ENCODE measurements around the gene ASNS. TPM values are rescaled to one million over a fixed set of nuclear protein-coding genes. Genes with fewer than 3 reads are reported as not detected.

ASNS gene
- polyA plus RNA-seq, 1 of the 3 experiments (the other 2 are of a cell fraction) = 11.8 TPM

DNA sequence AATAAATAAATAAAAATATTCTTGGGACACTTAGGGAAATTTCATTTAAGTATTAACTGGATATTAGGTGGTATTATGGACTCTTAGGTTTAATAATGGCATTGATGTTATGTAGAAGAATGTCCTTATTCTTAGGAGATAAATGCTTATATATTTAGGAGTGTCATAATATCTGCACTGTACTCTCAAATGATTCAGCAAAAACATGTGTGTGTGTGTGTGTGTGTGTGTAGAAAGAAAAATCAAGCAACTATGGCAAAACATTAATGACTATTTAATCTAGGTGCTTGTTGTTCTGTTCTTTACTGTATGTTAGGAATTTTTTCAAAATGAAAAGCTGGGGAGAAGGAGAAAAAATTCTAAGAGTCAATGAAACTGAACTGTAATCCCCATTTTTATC lies 3.9 kb downstream of the ASNS start:
- H3K36me3 ChIP-seq (replicated peaks in 1 of 2; ENCODE audit: control insufficient read depth in 1 of 2, insufficient read depth in 2 of 2, low read length in 1 of 2) = peaks cover 15 to 47% of the 10 kb centered on the region in 2 experiments
- no peaks in the 10 kb centered on the region for H3K9me2 ChIP-seq
- H3K4me3 ChIP-seq (ENCODE audit: low read depth in 2 of 2, low read length in 1 of 2) = no peak overlapping the region
- H3F3A ChIP-seq (replicated peaks; ENCODE audit: insufficient read depth) = no peaks in the 10 kb centered on the region
- H3K9ac ChIP-seq = no peak overlapping the region
- no peak overlapping the region for H3K4me2 ChIP-seq
- no peak for DNase-seq
- no peaks in the 10 kb centered on the region for H3K27me3 ChIP-seq (ENCODE audit: insufficient read depth)
- ChIA-PET CTCF (interaction anchor here (1.0 kb wide), 1 partner anchor 22 kb away, joined by 3 read pairs; no protein-coding TSS in a partner anchor), POLR2A (no interaction called here)
- H2AFZ ChIP-seq (ENCODE audit: low read depth) = no peak overlapping the region
- no peak overlapping the region for H3K27ac ChIP-seq (ENCODE audit: low read depth in 2 of 2, low read length in 1 of 2)
- peaks cover 4 to 6% of the 10 kb centered on the region in 2 experiments; a peak in 3 of 4 replicates for H3K4me1 ChIP-seq (ENCODE audit: control insufficient read depth in 1 of 2, insufficient read depth in 2 of 2, low read depth in 1 of 2, low read length in 1 of 2)
- peaks cover 3% of the 10 kb centered on the region for H3K79me2 ChIP-seq (ENCODE audit: insufficient read depth)
- H3K9me3 ChIP-seq = no peaks in the 10 kb centered on the region
- H4K20me1 ChIP-seq (ENCODE audit: insufficient read depth) = no peaks in the 10 kb centered on the region
- TF ChIP-seq, protein P1, sequence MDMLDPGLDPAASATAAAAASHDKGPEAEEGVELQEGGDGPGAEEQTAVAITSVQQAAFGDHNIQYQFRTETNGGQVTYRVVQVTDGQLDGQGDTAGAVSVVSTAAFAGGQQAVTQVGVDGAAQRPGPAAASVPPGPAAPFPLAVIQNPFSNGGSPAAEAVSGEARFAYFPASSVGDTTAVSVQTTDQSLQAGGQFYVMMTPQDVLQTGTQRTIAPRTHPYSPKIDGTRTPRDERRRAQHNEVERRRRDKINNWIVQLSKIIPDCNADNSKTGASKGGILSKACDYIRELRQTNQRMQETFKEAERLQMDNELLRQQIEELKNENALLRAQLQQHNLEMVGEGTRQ (IDR thresholded peaks at IDR 0.05; ENCODE audit: borderline replicate concordance, low read depth, low read length) = no peak
- TF ChIP-seq NRF1 (IDR thresholded peaks at IDR 0.05; ENCODE audit: low read depth, low read length) (no peak), SMC3 (IDR thresholded peaks at IDR 0.05; ENCODE audit: low read depth, low read length) (no peak), MXI1 (IDR thresholded peaks at IDR 0.05; ENCODE audit: low read depth, low read length) (no peak), FOSL2 (IDR thresholded peaks at IDR 0.05; ENCODE audit: borderline replicate concordance, low read depth) (no peak), YY1 (IDR thresholded peaks at IDR 0.05; ENCODE audit: low read depth) (no peak), TCF12 (IDR thresholded peaks at IDR 0.05) (no peak), TEAD4 (IDR thresholded peaks at IDR 0.05; ENCODE audit: borderline replicate concordance, insufficient read depth) (no peak)
- TF ChIP-seq, protein P2, sequence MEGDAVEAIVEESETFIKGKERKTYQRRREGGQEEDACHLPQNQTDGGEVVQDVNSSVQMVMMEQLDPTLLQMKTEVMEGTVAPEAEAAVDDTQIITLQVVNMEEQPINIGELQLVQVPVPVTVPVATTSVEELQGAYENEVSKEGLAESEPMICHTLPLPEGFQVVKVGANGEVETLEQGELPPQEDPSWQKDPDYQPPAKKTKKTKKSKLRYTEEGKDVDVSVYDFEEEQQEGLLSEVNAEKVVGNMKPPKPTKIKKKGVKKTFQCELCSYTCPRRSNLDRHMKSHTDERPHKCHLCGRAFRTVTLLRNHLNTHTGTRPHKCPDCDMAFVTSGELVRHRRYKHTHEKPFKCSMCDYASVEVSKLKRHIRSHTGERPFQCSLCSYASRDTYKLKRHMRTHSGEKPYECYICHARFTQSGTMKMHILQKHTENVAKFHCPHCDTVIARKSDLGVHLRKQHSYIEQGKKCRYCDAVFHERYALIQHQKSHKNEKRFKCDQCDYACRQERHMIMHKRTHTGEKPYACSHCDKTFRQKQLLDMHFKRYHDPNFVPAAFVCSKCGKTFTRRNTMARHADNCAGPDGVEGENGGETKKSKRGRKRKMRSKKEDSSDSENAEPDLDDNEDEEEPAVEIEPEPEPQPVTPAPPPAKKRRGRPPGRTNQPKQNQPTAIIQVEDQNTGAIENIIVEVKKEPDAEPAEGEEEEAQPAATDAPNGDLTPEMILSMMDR (IDR thresholded peaks at IDR 0.05) = no peak
- TF ChIP-seq, protein P3, sequence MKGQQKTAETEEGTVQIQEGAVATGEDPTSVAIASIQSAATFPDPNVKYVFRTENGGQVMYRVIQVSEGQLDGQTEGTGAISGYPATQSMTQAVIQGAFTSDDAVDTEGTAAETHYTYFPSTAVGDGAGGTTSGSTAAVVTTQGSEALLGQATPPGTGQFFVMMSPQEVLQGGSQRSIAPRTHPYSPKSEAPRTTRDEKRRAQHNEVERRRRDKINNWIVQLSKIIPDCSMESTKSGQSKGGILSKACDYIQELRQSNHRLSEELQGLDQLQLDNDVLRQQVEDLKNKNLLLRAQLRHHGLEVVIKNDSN (IDR thresholded peaks at IDR 0.05; ENCODE audit: borderline replicate concordance, low read depth) = no peak

DNA sequence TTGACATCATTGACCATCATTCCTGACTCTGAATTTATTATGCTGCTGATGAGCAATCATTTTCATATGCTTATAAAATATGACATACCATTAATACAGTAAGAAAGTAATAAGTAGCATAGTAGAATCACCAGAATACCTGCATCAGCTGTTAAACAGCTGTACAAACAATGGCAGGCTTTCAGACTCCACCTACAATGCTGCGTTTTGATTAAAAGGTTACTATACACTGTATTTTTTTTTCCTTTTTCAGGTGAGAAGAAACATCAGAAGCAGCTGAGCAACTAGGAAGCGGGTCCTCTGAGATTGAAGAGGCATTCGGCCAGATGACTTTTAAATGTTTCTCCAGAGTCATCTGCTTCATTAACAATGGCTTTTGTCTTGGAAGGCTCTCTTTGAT lies 7.1 kb downstream of the ASNS start:
- no peaks in the 10 kb centered on the region for H3K9me3 ChIP-seq
- H2AFZ ChIP-seq (ENCODE audit: low read depth) = no peak overlapping the region
- H3K9ac ChIP-seq = no peak overlapping the region
- H3K4me1 ChIP-seq (ENCODE audit: control insufficient read depth in 1 of 2, insufficient read depth in 2 of 2, low read depth in 1 of 2, low read length in 1 of 2) = no peaks in the 10 kb centered on the region
- H3K27ac ChIP-seq (ENCODE audit: low read depth in 2 of 2, low read length in 1 of 2) = no peak overlapping the region
- H3K27me3 ChIP-seq (ENCODE audit: insufficient read depth) = no peaks in the 10 kb centered on the region
- no peaks in the 10 kb centered on the region for H3K79me2 ChIP-seq (ENCODE audit: insufficient read depth)
- H3K36me3 ChIP-seq (replicated peaks in 1 of 2; ENCODE audit: control insufficient read depth in 1 of 2, insufficient read depth in 2 of 2, low read length in 1 of 2) = peaks cover 15 to 63% of the 10 kb centered on the region in 2 experiments
- CTCF ChIA-PET = interaction anchor here (1.1 to 2.1 kb wide), 4 partner anchors 18 to 62 kb away, joined by 3 to 5 read pairs (median 3); no protein-coding TSS in a partner anchor
- no peaks in the 10 kb centered on the region for H3F3A ChIP-seq (replicated peaks; ENCODE audit: insufficient read depth)
- no peak for DNase-seq
- H3K4me3 ChIP-seq (ENCODE audit: low read depth in 2 of 2, low read length in 1 of 2) = no peak overlapping the region
- 83% methylated on average over 3 of the region's 3 CpGs for WGBS (ENCODE audit: low lambda C conversion rate)
- POLR2A ChIA-PET = no interaction called here
- no peak overlapping the region for H3K4me2 ChIP-seq
- H3K9me2 ChIP-seq = no peaks in the 10 kb centered on the region
- no peaks in the 10 kb centered on the region for H4K20me1 ChIP-seq (ENCODE audit: insufficient read depth)
- TF ChIP-seq EP300 (IDR thresholded peaks at IDR 0.05; ENCODE audit: borderline replicate concordance in 1 of 2, low read depth in 1 of 2, low read length in 1 of 2) = no peak
- TF ChIP-seq SMC3 (IDR thresholded peaks at IDR 0.05; ENCODE audit: low read depth, low read length) = no peak
- TF ChIP-seq, protein P3 (IDR thresholded peaks at IDR 0.05; ENCODE audit: borderline replicate concordance, low read depth) = no peak
- no peak for TF ChIP-seq RCOR1 (IDR thresholded peaks at IDR 0.05; ENCODE audit: low read length)
- TF ChIP-seq, protein P1 (IDR thresholded peaks at IDR 0.05; ENCODE audit: borderline replicate concordance, low read depth, low read length) = no peak
- no peak for TF ChIP-seq YY1 (IDR thresholded peaks at IDR 0.05; ENCODE audit: low read depth)
- TF ChIP-seq TCF12 (IDR thresholded peaks at IDR 0.05) = no peak
- TF ChIP-seq GABPA (IDR thresholded peaks at IDR 0.05; ENCODE audit: low read depth) = no peak
- no peak for TF ChIP-seq RFX5 (IDR thresholded peaks at IDR 0.05; ENCODE audit: low read length)
- no peak for TF ChIP-seq RAD21 (IDR thresholded peaks at IDR 0.05; ENCODE audit: low read length)
- TF ChIP-seq, protein P4, sequence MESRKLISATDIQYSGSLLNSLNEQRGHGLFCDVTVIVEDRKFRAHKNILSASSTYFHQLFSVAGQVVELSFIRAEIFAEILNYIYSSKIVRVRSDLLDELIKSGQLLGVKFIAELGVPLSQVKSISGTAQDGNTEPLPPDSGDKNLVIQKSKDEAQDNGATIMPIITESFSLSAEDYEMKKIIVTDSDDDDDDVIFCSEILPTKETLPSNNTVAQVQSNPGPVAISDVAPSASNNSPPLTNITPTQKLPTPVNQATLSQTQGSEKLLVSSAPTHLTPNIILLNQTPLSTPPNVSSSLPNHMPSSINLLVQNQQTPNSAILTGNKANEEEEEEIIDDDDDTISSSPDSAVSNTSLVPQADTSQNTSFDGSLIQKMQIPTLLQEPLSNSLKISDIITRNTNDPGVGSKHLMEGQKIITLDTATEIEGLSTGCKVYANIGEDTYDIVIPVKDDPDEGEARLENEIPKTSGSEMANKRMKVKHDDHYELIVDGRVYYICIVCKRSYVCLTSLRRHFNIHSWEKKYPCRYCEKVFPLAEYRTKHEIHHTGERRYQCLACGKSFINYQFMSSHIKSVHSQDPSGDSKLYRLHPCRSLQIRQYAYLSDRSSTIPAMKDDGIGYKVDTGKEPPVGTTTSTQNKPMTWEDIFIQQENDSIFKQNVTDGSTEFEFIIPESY (IDR thresholded peaks at IDR 0.05; ENCODE audit: borderline replicate concordance, low read depth) = no peak
- TF ChIP-seq SIN3A (IDR thresholded peaks at IDR 0.05; ENCODE audit: borderline replicate concordance, low read depth, low read length) = no peak
- no peak for TF ChIP-seq ELF1 (IDR thresholded peaks at IDR 0.05)

Data from SK-N-SH (cell line).